Fibroblast of lung (primary cell): ENCODE data around the gene FAM240B.

Experiments
- EZH2 ChIP-seq: IDR thresholded peaks from 2 replicates; pipeline ENCODE4 v1.5.1; 2012; ENCODE audit warnings: low read length, control low read depth, mild to moderate bottlenecking; ENCODE audit errors: missing control alignments
- TF ChIP-seq, protein P1 (sequence below), 2 donors: IDR thresholded peaks in 1 of 2; conservative IDR thresholded peaks in 1 of 2; 1 replicate in 1 of 2; 2 replicates in 1 of 2; pipeline ENCODE4 v1.5.1; 2011 to 2012; ENCODE audit warnings: low read length in 2 of 2, control low read depth in 1 of 2, inconsistent platforms in 1 of 2, low read depth in 1 of 2, mild to moderate bottlenecking in 1 of 2

DNA sequence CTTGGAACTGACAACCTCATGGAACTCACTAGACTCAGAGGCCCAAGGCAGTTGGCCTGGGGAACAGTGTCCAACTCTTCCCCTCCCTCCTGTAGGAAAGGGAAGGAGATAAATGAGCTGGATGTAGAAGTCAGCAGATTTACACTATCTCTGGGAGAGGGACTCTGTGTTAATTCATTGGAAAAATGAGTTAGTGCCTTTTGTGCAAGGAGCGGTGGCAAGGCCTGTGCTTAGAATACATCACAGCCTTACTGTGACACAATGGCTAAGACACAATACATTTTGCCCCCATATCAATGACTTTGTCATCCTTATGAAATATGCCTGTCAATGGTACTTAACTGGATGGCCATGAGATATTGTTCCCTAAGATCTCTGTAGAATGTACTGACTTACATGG, 28.0 kb upstream of the FAM240B start:
- TF ChIP-seq, protein P1, sequence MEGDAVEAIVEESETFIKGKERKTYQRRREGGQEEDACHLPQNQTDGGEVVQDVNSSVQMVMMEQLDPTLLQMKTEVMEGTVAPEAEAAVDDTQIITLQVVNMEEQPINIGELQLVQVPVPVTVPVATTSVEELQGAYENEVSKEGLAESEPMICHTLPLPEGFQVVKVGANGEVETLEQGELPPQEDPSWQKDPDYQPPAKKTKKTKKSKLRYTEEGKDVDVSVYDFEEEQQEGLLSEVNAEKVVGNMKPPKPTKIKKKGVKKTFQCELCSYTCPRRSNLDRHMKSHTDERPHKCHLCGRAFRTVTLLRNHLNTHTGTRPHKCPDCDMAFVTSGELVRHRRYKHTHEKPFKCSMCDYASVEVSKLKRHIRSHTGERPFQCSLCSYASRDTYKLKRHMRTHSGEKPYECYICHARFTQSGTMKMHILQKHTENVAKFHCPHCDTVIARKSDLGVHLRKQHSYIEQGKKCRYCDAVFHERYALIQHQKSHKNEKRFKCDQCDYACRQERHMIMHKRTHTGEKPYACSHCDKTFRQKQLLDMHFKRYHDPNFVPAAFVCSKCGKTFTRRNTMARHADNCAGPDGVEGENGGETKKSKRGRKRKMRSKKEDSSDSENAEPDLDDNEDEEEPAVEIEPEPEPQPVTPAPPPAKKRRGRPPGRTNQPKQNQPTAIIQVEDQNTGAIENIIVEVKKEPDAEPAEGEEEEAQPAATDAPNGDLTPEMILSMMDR (conservative IDR thresholded peaks at IDR 0.05 in 1 of 2, IDR thresholded peaks at IDR 0.05 in 1 of 2; ENCODE audit: low read depth in 1 of 2, low read length in 2 of 2) = no peak
- no peak for TF ChIP-seq EZH2
